Lung (tissue), 12 donors: ENCODE measurements around the gene OR51B4. TPM values are rescaled to one million over a fixed set of nuclear protein-coding genes. Genes with fewer than 3 reads are reported as not detected.

Experiments used
- ATAC-seq: fragments of 200-7000 bp; cut with Tn5 transposase; one replicate; pipeline ENCODE4 v1.9.1; 2020; ENCODE audit warnings: moderate number of reproducible peaks; ENCODE audit not compliant: insufficient read depth, low FRiP score
- DNase-seq, 3 donors: peaks; one replicate each; pipeline ENCODE4 v3.0.0-alpha.2; 2013 to 2017
- H3K27ac ChIP-seq, 2 donors: one replicate each; pipeline ENCODE4 v1.5.1; 2013; ENCODE audit warnings: mild to moderate bottlenecking in 2 of 2, moderate library complexity in 2 of 2, control low read depth in 1 of 2, inconsistent platforms in 1 of 2, low read depth in 1 of 2, low read length in 1 of 2
- H3K27me3 ChIP-seq, 3 donors: one replicate each; pipeline ENCODE4 v1.5.1; 2013; ENCODE audit warnings: low read length in 2 of 3; ENCODE audit not compliant: control insufficient read depth in 3 of 3, insufficient read depth in 3 of 3
- H3K36me3 ChIP-seq, 4 donors: one replicate each; pipeline ENCODE4 v1.5.1; 2013; ENCODE audit warnings: low read length in 4 of 4, mild to moderate bottlenecking in 1 of 4, moderate library complexity in 1 of 4; ENCODE audit not compliant: control insufficient read depth in 4 of 4, insufficient read depth in 4 of 4
- H3K4me1 ChIP-seq, 5 donors: one replicate each; pipeline ENCODE4 v1.5.1; 2013; ENCODE audit warnings: low read length in 5 of 5, mild to moderate bottlenecking in 2 of 5, moderate library complexity in 1 of 5; ENCODE audit not compliant: control insufficient read depth in 5 of 5, insufficient read depth in 5 of 5
- H3K4me3 ChIP-seq: one replicate; pipeline ENCODE4 v1.5.1; 2013; ENCODE audit warnings: mild to moderate bottlenecking, control low read depth, moderate library complexity
- H3K9ac ChIP-seq, 2 donors: one replicate each; pipeline ENCODE4 v1.5.1; 2013; ENCODE audit warnings: low read length in 2 of 2, control low read depth in 1 of 2; ENCODE audit not compliant: insufficient read depth in 1 of 2
- H3K9me3 ChIP-seq, 4 donors: one replicate each; pipeline ENCODE4 v1.5.1; 2013; ENCODE audit warnings: low read length in 3 of 4, mild to moderate bottlenecking in 1 of 4, moderate library complexity in 1 of 4; ENCODE audit not compliant: control insufficient read depth in 4 of 4, insufficient read depth in 3 of 4
- WGBS, 2 donors: extraction: QIAGEN DNeasy Blood & Tissue Kit; methylation state at CpG; one replicate each; pipeline ENCODE4 v1.1.7; 2013; 5-methylcytosine and 5-hydroxymethylcytosine counted together
- polyA plus RNA-seq, 2 donors: library from polyadenylated mRNA; stranded (reverse); fragments of 200-250 nt; gene quantifications; one replicate each; pipeline ENCODE4 v1.2.1, GENCODE V29; 2013
- total RNA-seq, 2 donors: library from RNA; depleted of rRNA in 1 of 2; stranded (reverse); fragments of >200 nt in 1 of 2; gene quantifications; one replicate each; pipeline ENCODE4 v1.2.1, GENCODE V29; 2014 to 2021
- TF ChIP-seq, protein P1 (sequence below): IDR thresholded peaks from 2 replicates; pipeline ENCODE4 v1.5.1; 2012; ENCODE audit warnings: mild to moderate bottlenecking; ENCODE audit errors: control extremely low read depth, extremely low read depth
- donor health status: control.
- donor health status: control.
- donor health status: Bipolar disorder and iron deficiency.
- donor health status: healthy.
- donor health status: DM: yes; HTN: yes; CAD: no.

OR51B4 gene
- total and polyA plus RNA-seq, 4 donors = 1.9 TPM; not detected in 3

DNA sequence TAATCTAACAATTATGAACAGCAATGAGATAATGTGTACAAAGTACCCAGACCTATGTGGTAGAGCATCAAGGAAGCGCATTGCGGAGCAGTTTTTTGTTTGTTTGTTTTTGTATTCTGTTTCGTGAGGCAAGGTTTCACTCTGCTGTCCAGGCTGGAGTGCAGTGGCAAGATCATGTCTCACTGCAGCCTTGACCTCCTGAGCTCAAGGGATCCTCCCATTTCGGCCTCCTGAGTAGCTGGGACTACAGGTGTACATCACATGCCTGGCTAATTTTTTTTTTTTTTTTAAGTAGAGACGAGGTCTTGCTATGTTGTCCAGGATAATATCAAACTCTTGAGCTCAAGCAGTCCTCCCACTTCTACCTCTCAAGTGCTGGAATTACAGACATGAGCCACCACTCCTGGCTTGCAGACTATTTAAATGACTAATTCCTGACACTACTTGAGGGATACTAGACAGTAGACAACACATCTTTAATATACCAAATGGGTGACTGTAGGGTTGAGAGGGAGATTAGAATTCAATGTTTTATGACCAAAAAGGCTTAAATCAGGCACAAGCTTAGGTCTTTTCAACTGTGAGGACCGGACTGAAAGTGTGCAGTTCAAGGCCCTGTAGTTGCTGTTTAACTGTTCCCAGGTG is 12.7 kb downstream of the OR51B4 start:
- TF ChIP-seq, protein P1, sequence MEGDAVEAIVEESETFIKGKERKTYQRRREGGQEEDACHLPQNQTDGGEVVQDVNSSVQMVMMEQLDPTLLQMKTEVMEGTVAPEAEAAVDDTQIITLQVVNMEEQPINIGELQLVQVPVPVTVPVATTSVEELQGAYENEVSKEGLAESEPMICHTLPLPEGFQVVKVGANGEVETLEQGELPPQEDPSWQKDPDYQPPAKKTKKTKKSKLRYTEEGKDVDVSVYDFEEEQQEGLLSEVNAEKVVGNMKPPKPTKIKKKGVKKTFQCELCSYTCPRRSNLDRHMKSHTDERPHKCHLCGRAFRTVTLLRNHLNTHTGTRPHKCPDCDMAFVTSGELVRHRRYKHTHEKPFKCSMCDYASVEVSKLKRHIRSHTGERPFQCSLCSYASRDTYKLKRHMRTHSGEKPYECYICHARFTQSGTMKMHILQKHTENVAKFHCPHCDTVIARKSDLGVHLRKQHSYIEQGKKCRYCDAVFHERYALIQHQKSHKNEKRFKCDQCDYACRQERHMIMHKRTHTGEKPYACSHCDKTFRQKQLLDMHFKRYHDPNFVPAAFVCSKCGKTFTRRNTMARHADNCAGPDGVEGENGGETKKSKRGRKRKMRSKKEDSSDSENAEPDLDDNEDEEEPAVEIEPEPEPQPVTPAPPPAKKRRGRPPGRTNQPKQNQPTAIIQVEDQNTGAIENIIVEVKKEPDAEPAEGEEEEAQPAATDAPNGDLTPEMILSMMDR = no peak
- Histone ChIP-seq H3K27me3 (no peaks in the 10 kb centered on the region), H3K27ac (no peak overlapping the region), H3K4me1 (no peaks in the 10 kb centered on the region), H3K36me3 (no peaks in the 10 kb centered on the region), H3K4me3 (no peak overlapping the region), H3K9ac (no peak overlapping the region), H3K9me3 (no peaks in the 10 kb centered on the region)
- WGBS, 2 donors = 83 to 89% methylated on average over 6 of the region's 6 CpGs
- no peak for DNase-seq
- no peak for ATAC-seq

- 77 to 81% methylated on average over 7 of the region's 7 CpGs for WGBS, 2 donors
- H3K9ac ChIP-seq = no peak overlapping the region
- TF ChIP-seq, protein P1 = no peak
- no peak overlapping the region for H3K27ac ChIP-seq
- H3K9me3 ChIP-seq = no peaks in the 10 kb centered on the region
- no peak overlapping the region for H3K4me3 ChIP-seq
- no peak for ATAC-seq
- no peaks in the 10 kb centered on the region for H3K4me1 ChIP-seq
- no peaks in the 10 kb centered on the region for H3K36me3 ChIP-seq
- peak in 1 of 3 donors; percentile 20 for DNase-seq
- no peaks in the 10 kb centered on the region for H3K27me3 ChIP-seq
Observed at GRCh38 chr11:5288108-5288905, 13.4 kb downstream of the OR51B4 start.

DNA sequence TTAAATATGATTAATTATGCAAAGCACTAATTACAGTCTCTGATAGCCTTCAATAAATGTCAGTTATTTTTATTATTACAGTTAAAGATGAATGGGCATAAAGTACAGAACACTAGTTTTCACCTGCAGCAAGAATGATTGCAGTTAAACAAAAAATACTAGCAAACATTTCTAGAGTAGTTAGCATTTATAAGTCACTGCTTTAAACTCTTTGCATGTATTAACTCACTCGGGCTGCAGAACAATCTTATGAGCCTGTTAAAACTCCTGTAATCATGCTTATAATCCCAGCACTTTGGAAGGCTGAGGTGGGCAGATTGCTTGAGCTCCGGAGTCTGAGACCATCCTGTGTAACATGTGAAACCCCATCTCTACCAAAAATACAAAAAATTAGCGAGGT is 14.8 kb downstream of the OR51B4 start:
- no peak for ATAC-seq
- no peaks in the 10 kb centered on the region for H3K9me3 ChIP-seq
- H3K27me3 ChIP-seq = no peaks in the 10 kb centered on the region

More for the DNA sequence above, 14.8 kb downstream of the OR51B4 start:
- TF ChIP-seq, protein P1 = no peak
- WGBS, 2 donors = 81 to 82% methylated on average over 3 of the region's 3 CpGs
- H3K36me3 ChIP-seq = no peaks in the 10 kb centered on the region
- no peak overlapping the region for H3K4me3 ChIP-seq
- no peak overlapping the region for H3K9ac ChIP-seq
- no peaks in the 10 kb centered on the region for H3K4me1 ChIP-seq
- no peak overlapping the region for H3K27ac ChIP-seq
- no peak for DNase-seq
